Fibroblast of mammary gland (primary cell): ENCODE data around the gene MINDY4B.

Source experiments
- DNase-seq: peaks from one replicate; pipeline ENCODE4 v3.0.0-alpha.2; 2010; ENCODE audit warnings: low read depth
- H3K4me3 ChIP-seq: 2 replicates; pipeline ENCODE4 v1.5.1; 2011; ENCODE audit warnings: low read depth, mild to moderate bottlenecking, low read length, moderate library complexity; ENCODE audit not compliant: control insufficient read depth
- CTCF ChIP-seq: conservative IDR thresholded peaks from 2 replicates; pipeline ENCODE4 v1.5.1; 2011; ENCODE audit warnings: low read depth, low read length, inconsistent platforms; ENCODE audit not compliant: control insufficient read depth, insufficient read depth

The MINDY4B gene

GRCh38 chr3:150920236-150920635 is 15.0 kb upstream of the MINDY4B start:
- DNase-seq = no peak
- H3K4me3 ChIP-seq = no peak overlapping the region
- no peak for TF ChIP-seq CTCF

GRCh38 chr3:150917951-150918350 is 12.7 kb upstream of the MINDY4B start:
- H3K4me3 ChIP-seq = no peak overlapping the region
- TF ChIP-seq CTCF = no peak
- DNase-seq = no peak

GRCh38 chr3:150913133-150913922 is 8.1 kb upstream of the MINDY4B start:
- no peak for TF ChIP-seq CTCF
- DNase-seq = no peak
- no peak overlapping the region for H3K4me3 ChIP-seq

GRCh38 chr3:150912501-150912900 is 7.3 kb upstream of the MINDY4B start:
- DNase-seq = no peak
- no peak for TF ChIP-seq CTCF
- no peak overlapping the region for H3K4me3 ChIP-seq

GRCh38 chr3:150911771-150912170 is 6.5 kb upstream of the MINDY4B start:
- TF ChIP-seq CTCF = no peak
- H3K4me3 ChIP-seq = no peak overlapping the region
- no peak for DNase-seq

GRCh38 chr3:150906461-150906860 is 1.2 kb upstream of the MINDY4B start:
- no peak for DNase-seq
- no peak overlapping the region for H3K4me3 ChIP-seq
- TF ChIP-seq CTCF = no peak
